OCI-LY3 (cell line): ENCODE results near the gene ST3GAL3.

Experiments used
- EZH2phosphoT487 ChIP-seq: fragments of 200-600 bp; shearing (Covaris generic); IDR thresholded peaks from 2 replicates; pipeline ENCODE4 v1.6.1; 2018; ENCODE audit warnings: antibody characterized with exemption, mixed run types, low read depth
- TF ChIP-seq, protein P1 (sequence below): fragments of 200-600, 300-600 bp; sonication (generic); IDR thresholded peaks from 2 replicates; pipeline ENCODE4 v1.5.1; 2014; ENCODE audit warnings: antibody characterized with exemption, low read length, low read depth

DNA sequence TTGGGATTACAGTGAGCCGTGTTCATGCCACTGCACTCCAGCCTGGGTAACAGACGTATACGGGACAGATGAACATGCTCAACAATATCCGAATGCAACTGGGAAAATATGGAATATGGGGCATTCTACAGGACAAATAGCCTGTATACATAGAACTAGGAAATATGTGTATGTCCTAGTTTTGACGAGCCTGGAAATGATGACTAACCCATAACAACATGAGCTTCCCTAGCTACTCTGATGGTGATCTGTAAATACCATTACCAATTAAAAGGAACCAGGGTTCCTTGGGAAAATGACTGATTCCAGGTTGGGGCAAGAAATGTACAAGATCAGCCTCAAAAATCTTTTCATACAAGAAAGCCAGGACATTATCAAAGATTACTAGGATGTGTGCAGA, 183.5 kb downstream of the ST3GAL3 start:
- TF ChIP-seq, protein P1, sequence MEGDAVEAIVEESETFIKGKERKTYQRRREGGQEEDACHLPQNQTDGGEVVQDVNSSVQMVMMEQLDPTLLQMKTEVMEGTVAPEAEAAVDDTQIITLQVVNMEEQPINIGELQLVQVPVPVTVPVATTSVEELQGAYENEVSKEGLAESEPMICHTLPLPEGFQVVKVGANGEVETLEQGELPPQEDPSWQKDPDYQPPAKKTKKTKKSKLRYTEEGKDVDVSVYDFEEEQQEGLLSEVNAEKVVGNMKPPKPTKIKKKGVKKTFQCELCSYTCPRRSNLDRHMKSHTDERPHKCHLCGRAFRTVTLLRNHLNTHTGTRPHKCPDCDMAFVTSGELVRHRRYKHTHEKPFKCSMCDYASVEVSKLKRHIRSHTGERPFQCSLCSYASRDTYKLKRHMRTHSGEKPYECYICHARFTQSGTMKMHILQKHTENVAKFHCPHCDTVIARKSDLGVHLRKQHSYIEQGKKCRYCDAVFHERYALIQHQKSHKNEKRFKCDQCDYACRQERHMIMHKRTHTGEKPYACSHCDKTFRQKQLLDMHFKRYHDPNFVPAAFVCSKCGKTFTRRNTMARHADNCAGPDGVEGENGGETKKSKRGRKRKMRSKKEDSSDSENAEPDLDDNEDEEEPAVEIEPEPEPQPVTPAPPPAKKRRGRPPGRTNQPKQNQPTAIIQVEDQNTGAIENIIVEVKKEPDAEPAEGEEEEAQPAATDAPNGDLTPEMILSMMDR: no peak
- TF ChIP-seq EZH2phosphoT487: no peak
